ENCODE data around the gene DAP.

DAP gene

DNA sequence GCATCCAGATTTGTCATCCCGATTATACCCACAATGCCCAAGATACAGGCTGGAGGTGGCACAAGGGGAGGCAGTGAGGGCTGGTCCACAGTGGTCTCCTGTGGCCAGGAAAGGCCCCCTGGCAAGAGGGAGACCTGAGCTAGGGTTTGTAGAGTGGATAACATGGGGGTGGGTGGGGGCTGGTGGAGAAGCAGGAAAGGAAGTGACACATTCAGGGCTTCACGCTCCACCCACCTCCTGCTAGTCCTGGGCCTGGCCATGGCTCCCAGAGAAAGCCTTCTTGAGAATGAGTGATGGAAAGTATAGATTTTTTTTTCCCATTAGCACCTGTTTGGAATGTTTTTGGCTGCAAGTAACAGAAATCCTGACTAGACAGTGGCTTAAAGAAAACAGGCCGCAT, 115.9 kb downstream of the DAP start:
- Histone ChIP-seq H3K36me3 (ENCODE audit: control insufficient read depth in 1 of 2, insufficient read depth in 2 of 2, low read length in 2 of 2) (peaks cover 5 to 10% of the 10 kb centered on the region in 2 experiments), H4K8ac (ENCODE audit: low read depth, low read length) (no peak overlapping the region), H2BK5ac (ENCODE audit: low read depth, low read length, poor library complexity) (no peak overlapping the region), H2AK5ac (ENCODE audit: low read length) (no peak overlapping the region), H3K14ac (ENCODE audit: low read length) (no peak overlapping the region), H3K27me3 (ENCODE audit: insufficient read depth, low read length) (no peaks in the 10 kb centered on the region), H4K91ac (ENCODE audit: low read depth, low read length) (no peak overlapping the region), H3K4me2 (ENCODE audit: low read length) (no peak overlapping the region), H3K23ac (ENCODE audit: low read length) (no peak overlapping the region), H2BK12ac (ENCODE audit: low read length) (no peak overlapping the region), H2BK120ac (ENCODE audit: insufficient read depth, low read length, poor library complexity) (no peak overlapping the region), H3K4me1 (ENCODE audit: control insufficient read depth in 1 of 2, insufficient read depth in 2 of 2, low read length in 2 of 2) (peaks cover 5 to 7% of the 10 kb centered on the region in 2 experiments), H3K9me3 (ENCODE audit: insufficient read depth, low read depth, low read length) (peaks cover 6% of the 10 kb centered on the region), H3K4ac (ENCODE audit: low read depth, low read length) (no peak overlapping the region), H4K12ac (ENCODE audit: low read depth, low read length) (no peak overlapping the region), H3K27ac (ENCODE audit: low read depth, low read length) (no peak overlapping the region), H3K18ac (ENCODE audit: low read length) (no peak overlapping the region), H3K9ac (ENCODE audit: low read length) (no peak overlapping the region), H2AFZ (ENCODE audit: insufficient read depth, low read length, poor library complexity) (no peak overlapping the region), H3K79me1 (ENCODE audit: low read length) (no peaks in the 10 kb centered on the region), H3K79me2 (ENCODE audit: control insufficient read depth, insufficient read depth, low read length, poor library complexity) (no peaks in the 10 kb centered on the region), H3K4me3 (ENCODE audit: low read depth, low read length) (no peak overlapping the region)
- no peak for DNase-seq
- WGBS (ENCODE audit: extremely low coverage, insufficient coverage, insufficient read length): no CpG with 5 or more reads among the region's 3 CpGs

DNA sequence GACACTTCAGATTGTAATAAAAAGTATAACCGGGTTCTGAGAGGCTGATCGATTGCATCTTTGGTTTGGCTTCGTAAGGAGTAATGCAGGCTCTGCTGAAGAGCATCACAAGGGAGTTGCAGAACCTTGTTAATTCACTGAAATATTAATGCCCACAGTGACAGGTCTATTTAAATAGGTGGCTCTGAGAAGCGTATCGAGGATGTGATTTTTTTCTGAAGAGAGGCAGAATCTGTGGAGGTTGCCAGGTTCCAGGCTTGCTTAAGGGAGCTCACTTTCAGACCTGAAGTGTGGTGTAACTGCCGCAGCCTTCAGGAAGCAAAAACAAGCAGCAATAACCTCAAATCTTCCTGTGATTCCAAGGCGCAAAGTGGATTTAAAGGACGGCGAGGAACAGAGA, 116.8 kb downstream of the DAP start:
- H3K4ac ChIP-seq (ENCODE audit: low read depth, low read length): no peak overlapping the region
- no peak overlapping the region for H4K91ac ChIP-seq (ENCODE audit: low read depth, low read length)
- no CpG with 5 or more reads among the region's 9 CpGs for WGBS (ENCODE audit: extremely low coverage, insufficient coverage, insufficient read length)
- DNase-seq: no peak
- no peak overlapping the region for H4K12ac ChIP-seq (ENCODE audit: low read depth, low read length)
- H2AK5ac ChIP-seq (ENCODE audit: low read length): no peak overlapping the region
- H3K27me3 ChIP-seq (ENCODE audit: insufficient read depth, low read length): no peaks in the 10 kb centered on the region
- no peak overlapping the region for H3K4me3 ChIP-seq (ENCODE audit: low read depth, low read length)
- H3K9ac ChIP-seq (ENCODE audit: low read length): no peak overlapping the region
- H3K79me2 ChIP-seq (ENCODE audit: control insufficient read depth, insufficient read depth, low read length, poor library complexity): no peaks in the 10 kb centered on the region
- no peaks in the 10 kb centered on the region for H3K79me1 ChIP-seq (ENCODE audit: low read length)
- no peak overlapping the region for H2AFZ ChIP-seq (ENCODE audit: insufficient read depth, low read length, poor library complexity)
- no peak overlapping the region for H3K4me2 ChIP-seq (ENCODE audit: low read length)
- no peak overlapping the region for H3K14ac ChIP-seq (ENCODE audit: low read length)
- H3K36me3 ChIP-seq (ENCODE audit: control insufficient read depth in 1 of 2, insufficient read depth in 2 of 2, low read length in 2 of 2): peaks cover 1 to 2% of the 10 kb centered on the region in 2 experiments
- no peak overlapping the region for H2BK5ac ChIP-seq (ENCODE audit: low read depth, low read length, poor library complexity)
- no peak overlapping the region for H4K8ac ChIP-seq (ENCODE audit: low read depth, low read length)
- H3K27ac ChIP-seq (ENCODE audit: low read depth, low read length): no peak overlapping the region
- peaks cover 5 to 7% of the 10 kb centered on the region in 2 experiments for H3K4me1 ChIP-seq (ENCODE audit: control insufficient read depth in 1 of 2, insufficient read depth in 2 of 2, low read length in 2 of 2)
- H3K9me3 ChIP-seq (ENCODE audit: insufficient read depth, low read depth, low read length): peaks cover 6% of the 10 kb centered on the region
- no peak overlapping the region for H2BK120ac ChIP-seq (ENCODE audit: insufficient read depth, low read length, poor library complexity)
- H3K23ac ChIP-seq (ENCODE audit: low read length): no peak overlapping the region
- H2BK12ac ChIP-seq (ENCODE audit: low read length): no peak overlapping the region
- H3K18ac ChIP-seq (ENCODE audit: low read length): no peak overlapping the region

DNA sequence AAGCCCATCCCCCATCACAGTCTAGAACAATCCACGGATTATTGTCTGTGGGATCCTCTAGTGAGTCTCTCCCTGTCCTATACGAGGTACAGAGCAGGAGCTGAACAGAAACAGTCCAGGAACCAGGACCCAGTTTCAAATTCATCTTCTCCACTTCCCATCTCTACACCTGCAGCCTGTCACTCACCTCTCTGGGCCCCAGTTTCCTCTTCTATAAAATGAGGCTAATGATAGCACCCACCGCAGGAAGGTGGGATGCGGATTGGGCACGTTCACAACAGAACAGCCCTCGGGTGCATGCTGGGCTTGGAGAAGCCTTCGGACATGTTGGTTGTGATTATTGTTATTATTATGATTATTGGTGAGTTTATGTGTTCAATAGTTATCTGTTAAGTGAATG, 118.7 kb downstream of the DAP start:
- no peak overlapping the region for H3K4me2 ChIP-seq (ENCODE audit: low read length)
- H3K4me1 ChIP-seq (ENCODE audit: control insufficient read depth in 1 of 2, insufficient read depth in 2 of 2, low read length in 2 of 2): peaks cover 5 to 7% of the 10 kb centered on the region in 2 experiments
- no peaks in the 10 kb centered on the region for H3K79me2 ChIP-seq (ENCODE audit: control insufficient read depth, insufficient read depth, low read length, poor library complexity)
- H3K9ac ChIP-seq (ENCODE audit: low read length): no peak overlapping the region
- no peak overlapping the region for H3K23ac ChIP-seq (ENCODE audit: low read length)
- H3K4me3 ChIP-seq (ENCODE audit: low read depth, low read length): no peak overlapping the region
- no peak overlapping the region for H2AFZ ChIP-seq (ENCODE audit: insufficient read depth, low read length, poor library complexity)
- H3K27ac ChIP-seq (ENCODE audit: low read depth, low read length): no peak overlapping the region
- H4K91ac ChIP-seq (ENCODE audit: low read depth, low read length): no peak overlapping the region
- no peak overlapping the region for H2AK5ac ChIP-seq (ENCODE audit: low read length)
- peaks cover 5% of the 10 kb centered on the region in 2 experiments for H3K36me3 ChIP-seq (ENCODE audit: control insufficient read depth in 1 of 2, insufficient read depth in 2 of 2, low read length in 2 of 2)
- no peak overlapping the region for H3K18ac ChIP-seq (ENCODE audit: low read length)
- H3K14ac ChIP-seq (ENCODE audit: low read length): no peak overlapping the region
- no peaks in the 10 kb centered on the region for H3K27me3 ChIP-seq (ENCODE audit: insufficient read depth, low read length)
- H2BK12ac ChIP-seq (ENCODE audit: low read length): no peak overlapping the region
- no peak overlapping the region for H2BK5ac ChIP-seq (ENCODE audit: low read depth, low read length, poor library complexity)
- peaks cover 8% of the 10 kb centered on the region for H3K9me3 ChIP-seq (ENCODE audit: insufficient read depth, low read depth, low read length)
- no peak overlapping the region for H4K8ac ChIP-seq (ENCODE audit: low read depth, low read length)
- no peak overlapping the region for H2BK120ac ChIP-seq (ENCODE audit: insufficient read depth, low read length, poor library complexity)
- no peaks in the 10 kb centered on the region for H3K79me1 ChIP-seq (ENCODE audit: low read length)
- no peak overlapping the region for H3K4ac ChIP-seq (ENCODE audit: low read depth, low read length)
- H4K12ac ChIP-seq (ENCODE audit: low read depth, low read length): no peak overlapping the region
- no CpG with 5 or more reads among the region's 7 CpGs for WGBS (ENCODE audit: extremely low coverage, insufficient coverage, insufficient read length)
- DNase-seq: no peak

DNA sequence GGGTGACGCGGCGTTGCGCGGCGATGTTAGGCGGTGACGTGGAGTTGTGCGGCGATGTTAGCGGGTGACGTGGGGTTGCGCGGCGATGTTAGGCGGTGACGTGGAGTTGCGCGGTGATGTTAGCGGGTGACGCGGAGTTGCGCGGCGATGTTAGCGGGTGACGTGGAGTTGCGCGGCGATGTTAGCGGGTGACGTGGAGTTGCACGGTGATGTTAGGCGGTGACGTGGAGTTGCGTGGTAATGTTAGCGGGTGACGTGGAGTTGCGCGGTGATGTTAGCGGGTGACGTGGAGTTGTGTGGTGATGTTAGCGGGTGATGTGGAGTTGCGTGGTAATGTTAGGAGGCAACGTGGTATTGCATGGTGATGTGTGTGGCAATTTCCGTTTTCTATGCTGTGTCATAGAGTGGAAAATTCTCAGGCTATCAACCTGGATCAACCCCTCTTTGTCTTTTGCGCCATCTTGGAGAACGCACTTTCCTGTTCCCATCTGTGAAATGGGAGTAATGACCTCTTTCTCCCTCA, 121.1 kb downstream of the DAP start:
- Histone ChIP-seq H2AFZ (ENCODE audit: insufficient read depth, low read length, poor library complexity) (no peak overlapping the region), H3K9ac (ENCODE audit: low read length) (peak overlapping the region; percentile 22), H2BK12ac (ENCODE audit: low read length) (no peak overlapping the region), H2BK5ac (ENCODE audit: low read depth, low read length, poor library complexity) (no peak overlapping the region), H3K79me2 (ENCODE audit: control insufficient read depth, insufficient read depth, low read length, poor library complexity) (no peaks in the 10 kb centered on the region), H3K14ac (ENCODE audit: low read length) (no peak overlapping the region), H3K27ac (ENCODE audit: low read depth, low read length) (no peak overlapping the region), H3K79me1 (ENCODE audit: low read length) (no peaks in the 10 kb centered on the region), H3K4me1 (ENCODE audit: control insufficient read depth in 1 of 2, insufficient read depth in 2 of 2, low read length in 2 of 2) (peaks cover 0 to under 1% of the 10 kb centered on the region in 2 experiments), H3K36me3 (ENCODE audit: control insufficient read depth in 1 of 2, insufficient read depth in 2 of 2, low read length in 2 of 2) (peaks cover 5% of the 10 kb centered on the region in 2 experiments), H3K4ac (ENCODE audit: low read depth, low read length) (no peak overlapping the region), H4K12ac (ENCODE audit: low read depth, low read length) (no peak overlapping the region), H3K4me3 (ENCODE audit: low read depth, low read length) (no peak overlapping the region), H4K91ac (ENCODE audit: low read depth, low read length) (no peak overlapping the region), H3K18ac (ENCODE audit: low read length) (no peak overlapping the region), H3K23ac (ENCODE audit: low read length) (no peak overlapping the region), H2BK120ac (ENCODE audit: insufficient read depth, low read length, poor library complexity) (no peak overlapping the region), H2AK5ac (ENCODE audit: low read length) (no peak overlapping the region), H3K4me2 (ENCODE audit: low read length) (no peak overlapping the region), H4K8ac (ENCODE audit: low read depth, low read length) (no peak overlapping the region), H3K9me3 (ENCODE audit: insufficient read depth, low read depth, low read length) (peaks cover 3% of the 10 kb centered on the region), H3K27me3 (ENCODE audit: insufficient read depth, low read length) (no peaks in the 10 kb centered on the region)
- no peak for DNase-seq
- 100% methylated on average over 6 of the region's 48 CpGs for WGBS (ENCODE audit: extremely low coverage, insufficient coverage, insufficient read length)

Measured in trophoblast cell (in vitro differentiated cells and primary cell).